Kidney (tissue), 14 donors: ENCODE results near the gene STMP1. TPM values are rescaled to one million over a fixed set of nuclear protein-coding genes. Genes with fewer than 3 reads are reported as not detected.
A peak's percentile ranks its signal among the peaks of the same experiment; 100 is the strongest.

Experiments
- DNase-seq, 5 donors: peaks; one replicate each; pipeline ENCODE4 v3.0.0-alpha.2; 2013 to 2020
- FAIRE-seq: peaks from 2 replicates; lab custom pipeline; 2012; peaks lifted over from hg19 to GRCh38; lab: Jason Lieb, UNC
- H3K27ac ChIP-seq, 2 donors: one replicate each; pipeline ENCODE4 v1.7.0; 2013; ENCODE audit warnings: low read depth in 2 of 2, low read length in 2 of 2, inconsistent platforms in 1 of 2
- H3K27me3 ChIP-seq: one replicate; pipeline ENCODE4 v1.7.1; 2013; ENCODE audit warnings: low read length, inconsistent platforms; ENCODE audit not compliant: control insufficient read depth, insufficient read depth
- H3K36me3 ChIP-seq, 3 donors: one replicate each; pipeline versions ENCODE4 v1.7.0 to v1.7.1; 2013; ENCODE audit warnings: low read length in 3 of 3, control low read depth in 1 of 3, inconsistent platforms in 1 of 3; ENCODE audit not compliant: insufficient read depth in 3 of 3, control insufficient read depth in 2 of 3
- H3K4me1 ChIP-seq, 3 donors: one replicate each; pipeline versions ENCODE4 v1.7.0 to v1.7.1; 2013; ENCODE audit warnings: low read length in 3 of 3, inconsistent platforms in 1 of 3, low read depth in 1 of 3; ENCODE audit not compliant: control insufficient read depth in 2 of 3, insufficient read depth in 2 of 3
- H3K4me3 ChIP-seq, 3 donors: one replicate each; pipeline versions ENCODE4 v1.7.0 to v1.8.1; 2013; ENCODE audit warnings: low read length in 3 of 3, control low read depth in 1 of 3, inconsistent platforms in 1 of 3
- H3K9ac ChIP-seq, 3 donors: one replicate each; pipeline versions ENCODE4 v1.7.0 to v1.7.1; 2013; ENCODE audit warnings: low read length in 3 of 3, control low read depth in 1 of 3, inconsistent platforms in 1 of 3
- H3K9me3 ChIP-seq, 3 donors: one replicate each; pipeline versions ENCODE4 v1.7.0 to v1.7.1; 2013; ENCODE audit warnings: low read length in 3 of 3, control low read depth in 1 of 3, inconsistent platforms in 1 of 3; ENCODE audit not compliant: control insufficient read depth in 2 of 3, insufficient read depth in 1 of 3
- CTCF ChIP-seq: IDR thresholded peaks from 3 replicates; pipeline ENCODE4 v1.5.1; 2012; ENCODE audit warnings: mild to moderate bottlenecking, moderate library complexity, borderline replicate concordance; ENCODE audit not compliant: insufficient read depth; ENCODE audit errors: extremely low read depth
- intact Hi-C: fragments of 100-400 bp; cut with DNase I; formaldehyde crosslinking; loops from one replicate; pipeline ENCODE4 v1.11.1; 2022
- polyA plus RNA-seq: library from polyadenylated mRNA; stranded (reverse); fragments of 350-450 nt; fragmentation: Illumina TruSeq; extraction: RNeasy Lipid Tissue Mini Kit (QIAGEN cat#74804); gene quantifications from one replicate; pipeline ENCODE4 v1.2.3, GENCODE V29; 2014; ENCODE audit warnings: low read depth, low replicate concordance; ENCODE audit not compliant: insufficient read depth
- total RNA-seq: library from RNA; stranded (reverse); fragmentation: NEBNext Ultra II Directional; extraction: Animal tissue kit (Norgen Biotek cat#: 25700); gene quantifications from one replicate; pipeline ENCODE4 v1.2.1, GENCODE V29; 2021
- donor health status: control.
- donor health status: control.
- donor health status: control.
- donor health status: control.
- donor health status: control.
- donor health status: DM: yes; HTN: yes; CAD: no.
- donor health status: Normal renal cell carcinoma (clear cell type).

STMP1 gene
- total and polyA plus RNA-seq, 2 donors from 2014 or later, result 35.8 to 40.8 TPM

GRCh38 chr7:135714534-135715009, 52.3 kb downstream of the STMP1 start:
- no peak for TF ChIP-seq CTCF
- Histone ChIP-seq H3K27me3 (no peaks in the 10 kb centered on the region), H3K27ac (no peak overlapping the region), H3K36me3 (no peaks in the 10 kb centered on the region), H3K9me3 (no peaks in the 10 kb centered on the region), H3K4me1 (peaks cover 0 to 4% (median 0%) of the 10 kb centered on the region in 3 donors), H3K4me3 (no peak overlapping the region), H3K9ac (no peak overlapping the region)
- FAIRE-seq (no peak), DNase-seq (peak in 1 of 5 donors; percentile 6)
- intact Hi-C loops, result no loop called here

GRCh38 chr7:135715055-135715522, 52.8 kb downstream of the STMP1 start:
- no peak for TF ChIP-seq CTCF
- no peak overlapping the region for H3K9ac ChIP-seq
- H3K36me3 ChIP-seq, result no peaks in the 10 kb centered on the region
- FAIRE-seq (no peak), DNase-seq (no peak)
- no peaks in the 10 kb centered on the region for H3K9me3 ChIP-seq
- peaks cover 0 to 4% (median 0%) of the 10 kb centered on the region in 3 donors for H3K4me1 ChIP-seq
- no peaks in the 10 kb centered on the region for H3K27me3 ChIP-seq
- H3K27ac ChIP-seq, result no peak overlapping the region
- intact Hi-C loops, result no loop called here
- H3K4me3 ChIP-seq, result no peak overlapping the region

GRCh38 chr7:135715673-135716072, 53.4 kb downstream of the STMP1 start:
- no peak for FAIRE-seq
- intact Hi-C loops, result no loop called here
- Histone ChIP-seq H3K36me3 (no peaks in the 10 kb centered on the region), H3K4me3 (no peak overlapping the region), H3K27me3 (no peaks in the 10 kb centered on the region), H3K9ac (no peak overlapping the region), H3K4me1 (peaks cover 0 to 4% (median 0%) of the 10 kb centered on the region in 3 donors), H3K9me3 (no peaks in the 10 kb centered on the region), H3K27ac (no peak overlapping the region)
- DNase-seq, result no peak
- no peak for TF ChIP-seq CTCF

GRCh38 chr7:135716677-135717238, 54.4 kb downstream of the STMP1 start:
- no peaks in the 10 kb centered on the region for H3K9me3 ChIP-seq
- DNase-seq (no peak), FAIRE-seq (no peak)
- no peak overlapping the region for H3K4me3 ChIP-seq
- no peaks in the 10 kb centered on the region for H3K36me3 ChIP-seq
- H3K27ac ChIP-seq, result no peak overlapping the region
- no peak overlapping the region for H3K9ac ChIP-seq
- H3K27me3 ChIP-seq, result no peaks in the 10 kb centered on the region
- intact Hi-C loops, result no loop called here
- no peak for TF ChIP-seq CTCF
- H3K4me1 ChIP-seq, result no peaks in the 10 kb centered on the region
